HS-5 (cell line): ENCODE measurements around the gene MGAT5.

Experiments
- DNase-seq: peaks from one replicate; pipeline ENCODE4 v3.0.0-alpha.2; 2012; ENCODE audit warnings: low read depth

The MGAT5 gene

GRCh38 chr2:134256956-134257355 lies 3.1 kb downstream of the MGAT5 start:
- no peak for DNase-seq

DNA sequence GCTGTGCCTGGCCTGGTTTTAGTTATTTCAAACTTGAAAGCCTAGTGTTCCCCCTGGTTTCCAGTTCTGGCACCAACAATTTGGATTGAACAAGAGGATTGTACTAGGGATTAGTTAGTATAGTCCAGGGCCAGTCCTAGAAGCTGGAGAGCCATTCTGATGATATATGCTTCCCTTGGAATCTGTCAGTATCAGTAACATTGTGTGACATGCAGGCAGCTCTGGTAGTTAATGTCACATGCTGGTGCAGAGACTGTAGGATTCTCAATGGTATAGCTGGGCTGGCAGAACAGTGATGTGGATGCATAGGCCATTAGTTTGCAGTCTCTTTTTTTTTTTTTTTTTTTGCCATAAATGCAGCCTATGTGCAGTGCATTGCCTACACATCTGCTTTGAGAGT lies 3.6 kb downstream of the MGAT5 start:
- no peak for DNase-seq

- DNase-seq = no peak
These were observed 4.3 kb downstream of the MGAT5 start for GRCh38 chr2:134257965-134258683.

- no peak for DNase-seq
These were observed 5.0 kb downstream of the MGAT5 start for GRCh38 chr2:134258684-134259388.

GRCh38 chr2:134259571-134259970 lies 5.7 kb downstream of the MGAT5 start:
- no peak for DNase-seq

DNA sequence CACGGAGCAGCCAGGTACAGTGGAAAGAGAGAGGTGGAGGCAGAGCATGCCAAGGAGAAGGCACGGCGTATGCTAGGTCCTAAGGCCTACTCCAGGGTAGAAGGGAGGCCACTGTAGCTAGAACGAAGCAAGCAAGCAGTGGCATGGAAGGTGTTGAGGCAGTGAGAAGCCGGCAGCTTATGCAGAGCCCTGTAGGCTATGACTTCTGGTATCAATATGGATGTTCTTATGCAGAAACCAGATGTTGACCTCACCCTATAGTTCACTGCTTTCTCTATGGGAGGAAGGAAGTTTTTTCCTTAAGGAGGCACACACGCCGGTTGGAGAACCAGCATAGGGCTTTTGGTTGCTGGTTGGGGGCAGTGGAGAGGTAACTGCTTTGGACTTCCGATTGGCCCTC lies 6.1 kb downstream of the MGAT5 start:
- DNase-seq = no peak

GRCh38 chr2:134260713-134261112 lies 6.8 kb downstream of the MGAT5 start:
- DNase-seq = no peak

DNA sequence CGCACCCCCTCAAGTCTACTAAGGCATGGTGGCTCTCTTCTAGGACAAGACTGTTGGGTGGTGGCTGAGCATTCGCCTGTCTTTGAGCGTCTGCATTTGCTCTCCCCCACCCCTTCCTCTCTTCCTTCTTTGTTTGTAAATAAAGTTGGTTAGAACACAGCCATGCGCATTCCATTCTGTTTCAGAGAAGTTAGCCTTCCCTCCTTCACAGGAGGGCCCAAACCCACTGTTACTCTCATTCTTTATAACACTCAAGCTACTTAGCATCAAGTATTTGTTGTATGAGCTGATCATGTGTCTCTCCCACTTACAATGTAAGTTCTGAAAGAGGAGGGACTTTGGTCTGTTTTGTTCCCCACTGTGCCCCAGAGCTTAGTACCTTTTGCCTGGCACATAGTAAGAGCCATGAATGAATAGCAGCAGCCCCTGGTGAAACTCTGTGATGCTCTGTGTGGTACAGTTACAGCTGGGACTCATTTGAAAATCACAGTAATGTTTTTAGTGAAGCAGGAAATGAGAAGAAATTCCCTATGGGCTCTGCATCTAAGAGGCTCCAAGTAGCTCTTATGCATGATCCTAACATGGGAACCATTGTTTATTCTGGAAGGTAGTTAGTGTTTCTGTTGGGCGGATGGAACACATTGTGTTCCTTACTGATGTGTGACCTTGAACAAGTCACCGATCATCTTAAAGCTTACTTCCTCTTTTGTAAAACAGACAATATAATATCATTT lies 7.7 kb downstream of the MGAT5 start:
- DNase-seq = no peak

GRCh38 chr2:134262684-134263083 lies 8.8 kb downstream of the MGAT5 start:
- no peak for DNase-seq

DNA sequence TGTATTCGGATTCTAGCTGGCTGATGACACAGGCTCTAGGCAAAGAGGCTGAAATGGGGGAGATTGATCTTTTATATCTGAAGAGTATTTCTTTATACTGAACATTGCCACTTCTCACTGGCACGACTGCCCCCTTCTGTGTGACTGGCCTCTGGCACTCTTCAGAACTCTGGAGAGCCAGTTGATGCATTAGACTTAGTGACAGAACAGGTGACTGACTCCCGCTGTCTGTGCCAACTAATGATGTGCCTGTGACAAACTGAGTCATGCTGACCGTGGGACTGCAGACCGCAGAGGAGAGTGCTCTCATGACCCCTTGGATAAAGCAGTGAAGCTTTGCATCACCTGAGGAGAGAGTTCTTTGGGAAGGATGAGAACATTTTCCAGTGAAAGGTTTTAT lies 14.4 kb downstream of the MGAT5 start:
- DNase-seq = no peak

DNA sequence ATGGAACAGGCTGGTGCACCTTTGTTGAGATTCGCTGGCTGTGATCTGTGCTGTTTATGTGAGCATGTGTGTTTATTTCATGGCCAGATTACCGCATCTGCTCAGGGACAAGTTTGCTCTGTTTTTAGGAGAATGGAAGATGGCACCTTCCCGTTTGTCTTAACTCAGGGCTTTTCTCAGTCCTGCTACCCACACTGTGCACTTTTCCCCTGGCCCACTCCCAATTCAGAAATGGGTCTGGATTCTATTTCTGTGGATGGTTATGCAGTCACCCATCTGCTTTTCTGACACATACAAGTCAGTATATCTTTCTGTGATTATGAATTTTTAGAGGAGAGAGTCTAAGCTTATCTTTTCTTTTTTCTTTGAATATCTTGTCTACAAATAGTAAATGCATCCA lies 15.4 kb downstream of the MGAT5 start:
- no peak for DNase-seq

DNA sequence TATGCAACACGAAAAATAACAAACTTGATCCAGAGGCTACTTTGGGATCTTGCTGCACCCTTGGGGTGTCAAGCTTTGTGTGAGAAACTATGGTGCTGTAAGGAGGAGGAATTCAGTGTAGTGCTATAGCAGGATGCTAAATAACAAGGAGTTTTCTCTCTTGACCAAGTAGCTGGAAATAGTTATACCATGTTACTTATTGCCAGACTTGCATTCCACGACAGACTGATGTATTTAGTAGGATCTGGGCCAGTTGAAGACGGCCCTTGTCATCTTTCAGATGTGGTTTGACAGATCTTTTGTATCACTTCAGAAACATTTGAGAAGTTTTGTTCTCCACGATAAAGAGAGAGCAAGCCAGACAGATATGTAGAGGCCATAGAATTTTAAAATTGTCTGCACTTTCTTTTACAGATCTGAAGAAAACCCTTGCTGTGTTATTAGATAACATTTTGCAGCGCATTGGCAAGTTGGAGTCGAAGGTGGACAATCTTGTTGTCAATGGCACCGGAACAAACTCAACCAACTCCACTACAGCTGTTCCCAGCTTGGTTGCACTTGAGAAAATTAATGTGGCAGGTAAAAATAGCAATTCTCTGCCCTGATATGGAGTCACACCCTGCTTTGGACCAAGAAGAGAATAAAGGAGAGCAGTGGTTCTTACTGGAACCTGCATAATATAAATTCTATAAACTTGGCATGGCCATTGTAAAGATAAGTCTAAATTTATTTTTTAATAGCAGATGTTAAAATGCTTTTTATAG lies 16.3 kb downstream of the MGAT5 start:
- no peak for DNase-seq

DNA sequence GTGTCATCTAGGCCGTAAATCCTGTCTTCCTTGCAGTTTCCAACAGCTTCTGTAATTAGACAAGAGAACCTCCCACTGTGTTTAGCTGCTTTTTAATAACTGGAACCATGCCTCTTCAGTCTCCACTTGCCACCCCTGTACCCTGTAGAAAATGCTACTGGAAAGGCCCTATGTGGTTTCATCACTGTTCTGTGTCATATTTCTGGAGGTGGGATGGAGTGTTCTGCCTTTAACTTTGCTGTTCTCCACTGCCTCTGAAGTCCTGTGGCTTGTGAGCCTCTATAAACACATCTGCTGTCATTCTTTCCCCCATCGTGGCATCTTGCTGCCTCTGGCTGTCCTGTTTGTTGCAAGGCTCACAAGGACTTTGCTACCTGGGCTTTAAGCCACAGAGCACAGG lies 17.9 kb downstream of the MGAT5 start:
- no peak for DNase-seq

DNA sequence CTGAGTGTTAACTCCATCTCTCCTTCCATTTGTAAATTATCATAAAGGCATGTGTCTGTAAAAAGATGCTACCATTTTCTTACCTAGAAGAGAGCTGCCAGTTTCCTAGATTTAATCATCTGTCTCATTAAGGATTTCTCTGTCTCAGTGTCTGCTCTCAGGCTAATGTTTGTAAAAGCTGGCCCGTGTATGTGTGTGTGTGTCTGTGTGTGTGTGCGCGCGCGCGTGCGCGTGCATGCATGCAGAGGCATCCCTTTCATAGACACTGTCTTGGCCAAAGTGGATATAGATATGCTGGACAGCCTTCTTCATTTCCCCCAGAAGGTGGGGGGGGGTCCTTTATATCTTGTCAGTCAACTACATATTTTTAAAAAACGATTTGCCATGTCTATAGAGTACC lies 18.9 kb downstream of the MGAT5 start:
- DNase-seq = no peak

- no peak for DNase-seq
These were observed 19.5 kb downstream of the MGAT5 start for GRCh38 chr2:134273256-134273983.

DNA sequence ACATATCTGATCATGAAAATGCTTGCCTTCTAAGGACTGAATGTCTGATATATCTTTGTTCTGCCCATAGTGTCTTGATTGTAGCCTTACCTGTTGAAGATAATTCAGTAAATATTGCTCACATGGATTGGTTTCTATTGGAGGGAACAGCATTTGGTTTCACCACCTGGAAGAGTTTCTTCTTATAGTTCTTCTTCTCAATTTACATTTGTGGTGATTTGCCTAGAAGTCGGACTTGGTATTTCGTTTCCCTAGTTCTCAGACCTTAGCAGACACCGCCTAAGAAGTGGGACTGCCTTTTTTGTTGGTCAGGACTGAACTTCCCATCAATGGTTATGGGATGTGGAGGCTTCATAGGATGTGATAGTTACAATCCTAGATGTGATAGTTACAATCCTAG lies 20.2 kb downstream of the MGAT5 start:
- DNase-seq = no peak

DNA sequence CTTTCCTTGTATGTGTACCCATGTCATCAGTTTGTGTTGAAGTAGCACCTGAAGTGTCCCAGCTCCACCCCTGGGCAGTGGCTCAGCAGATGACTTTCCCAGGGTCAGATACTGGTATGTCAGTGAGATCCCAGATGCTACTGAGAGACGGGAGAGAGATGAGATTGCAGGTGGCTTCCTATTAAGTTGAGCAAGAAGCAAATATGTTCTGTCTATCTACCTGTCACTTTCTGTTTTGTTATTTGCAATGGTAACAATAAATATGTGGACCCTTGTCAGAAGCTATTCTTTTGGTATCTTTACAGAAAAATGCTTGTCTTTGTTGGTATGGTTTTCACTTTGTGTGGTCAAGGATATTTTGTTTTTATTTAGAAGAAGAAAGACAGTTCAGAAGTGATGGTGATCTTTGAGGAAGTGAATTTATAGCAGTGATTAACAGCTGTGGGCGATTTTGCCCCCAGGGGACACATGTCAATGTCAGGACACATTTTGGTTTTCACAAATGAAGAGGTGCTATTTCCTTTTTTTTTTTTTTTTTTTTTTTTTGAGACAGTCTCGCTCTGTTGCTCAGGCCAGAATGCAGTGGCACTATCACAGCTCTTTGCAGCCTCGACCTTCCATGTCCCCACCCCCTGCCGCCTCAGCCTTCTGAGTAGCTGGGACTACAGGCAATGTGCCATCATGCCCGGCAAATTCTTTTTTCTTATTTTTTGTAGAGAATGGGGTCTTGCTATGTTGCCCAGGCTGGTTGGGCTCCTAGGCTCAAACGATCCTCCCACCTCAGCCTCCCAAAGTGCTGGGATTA lies 21.4 kb downstream of the MGAT5 start:
- no peak for DNase-seq

- no peak for DNase-seq
These were observed 22.7 kb downstream of the MGAT5 start for GRCh38 chr2:134276381-134277172.

- DNase-seq = no peak
These were observed 23.4 kb downstream of the MGAT5 start for GRCh38 chr2:134277223-134277622.

GRCh38 chr2:134278553-134278952 lies 24.7 kb downstream of the MGAT5 start:
- no peak for DNase-seq
